H9 (cell line): ENCODE data around the gene SCTR. TPM values are rescaled to one million over a fixed set of nuclear protein-coding genes. Genes with fewer than 3 reads are reported as not detected.
A peak's percentile ranks its signal among the peaks of the same experiment; 100 is the strongest.

ENCODE experiments used
- DNase-seq: peaks from one replicate; pipeline ENCODE4 v3.0.0-alpha.2; 2017
- H2AFZ ChIP-seq: one replicate; pipeline ENCODE4 v1.6.1; 2013; ENCODE audit warnings: mild to moderate bottlenecking, low read length, control low read depth, moderate library complexity
- H2AK5ac ChIP-seq: 2 replicates; pipeline ENCODE4 v1.6.1; 2013; ENCODE audit warnings: low read length, control low read depth, mixed read lengths; ENCODE audit not compliant: insufficient read length
- H2BK120ac ChIP-seq: one replicate; pipeline ENCODE4 v1.6.1; 2013; ENCODE audit warnings: low read depth, mild to moderate bottlenecking, low read length, control low read depth, inconsistent platforms; ENCODE audit not compliant: poor library complexity, severe bottlenecking
- H2BK12ac ChIP-seq: 2 replicates; pipeline ENCODE4 v1.6.1; 2013; ENCODE audit warnings: low read length, control low read depth, mixed read lengths, low read depth; ENCODE audit not compliant: insufficient read length
- H2BK15ac ChIP-seq: 2 replicates; pipeline ENCODE4 v1.6.1; 2013; ENCODE audit warnings: low read depth, low read length, control low read depth
- H2BK20ac ChIP-seq: one replicate; pipeline ENCODE4 v1.6.1; 2013; ENCODE audit warnings: low read depth, mild to moderate bottlenecking, low read length, control low read depth, inconsistent platforms; ENCODE audit not compliant: poor library complexity, severe bottlenecking
- H2BK5ac ChIP-seq: 2 replicates; pipeline ENCODE4 v1.6.1; 2013; ENCODE audit warnings: low read length, control low read depth, mixed read lengths; ENCODE audit not compliant: insufficient read length
- H3K14ac ChIP-seq: 2 replicates; pipeline ENCODE4 v1.6.1; 2013; ENCODE audit warnings: low read length, control low read depth; ENCODE audit not compliant: insufficient read depth
- H3K18ac ChIP-seq: 2 replicates; pipeline ENCODE4 v1.6.1; 2013; ENCODE audit warnings: low read depth, mild to moderate bottlenecking, mixed read lengths, low read length, control low read depth; ENCODE audit not compliant: insufficient read length
- H3K23ac ChIP-seq: 2 replicates; pipeline ENCODE4 v1.6.1; 2013; ENCODE audit warnings: low read length, control low read depth, mixed read lengths, low read depth; ENCODE audit not compliant: insufficient read length
- H3K23me2 ChIP-seq: 2 replicates; pipeline ENCODE4 v1.6.1; 2013; ENCODE audit warnings: low read depth, mild to moderate bottlenecking, mixed read lengths, low read length, control low read depth; ENCODE audit not compliant: insufficient read length, poor library complexity, severe bottlenecking
- H3K27ac ChIP-seq: 2 replicates; pipeline ENCODE4 v1.5.1; 2013; ENCODE audit warnings: low read length, control low read depth, mixed read lengths, low read depth; ENCODE audit not compliant: insufficient read length
- H3K27me3 ChIP-seq: 2 replicates; pipeline ENCODE4 v1.6.1; 2013; ENCODE audit warnings: low read length, control low read depth, inconsistent platforms; ENCODE audit not compliant: insufficient read depth
- H3K4ac ChIP-seq: 2 replicates; pipeline ENCODE4 v1.6.1; 2013; ENCODE audit warnings: low read depth, mild to moderate bottlenecking, control low read depth, inconsistent platforms, low read length, moderate library complexity
- H3K4me1 ChIP-seq: 2 replicates; pipeline ENCODE4 v1.6.1; 2013; ENCODE audit warnings: low read length, control low read depth, inconsistent platforms; ENCODE audit not compliant: insufficient read depth
- H3K4me2 ChIP-seq: 2 replicates; pipeline ENCODE4 v1.6.1; 2013; ENCODE audit warnings: low read length, control low read depth, mixed read lengths; ENCODE audit not compliant: insufficient read length, insufficient read depth
- H3K56ac ChIP-seq: 2 replicates; pipeline ENCODE4 v1.6.1; 2013; ENCODE audit warnings: low read depth, mild to moderate bottlenecking, mixed read lengths, low read length, control low read depth; ENCODE audit not compliant: insufficient read length
- H3K79me1 ChIP-seq: 2 replicates; pipeline ENCODE4 v1.6.1; 2013; ENCODE audit warnings: low read depth, mild to moderate bottlenecking, moderate library complexity, low read length, control low read depth, inconsistent platforms; ENCODE audit not compliant: insufficient read depth, poor library complexity, severe bottlenecking
- H3K79me2 ChIP-seq: 2 replicates; pipeline ENCODE4 v1.6.1; 2013; ENCODE audit warnings: low read length, control low read depth, inconsistent platforms; ENCODE audit not compliant: insufficient read depth
- H3K9ac ChIP-seq: 2 replicates; pipeline ENCODE4 v1.6.1; 2013; ENCODE audit warnings: low read length, control low read depth, mixed read lengths; ENCODE audit not compliant: insufficient read length; ENCODE audit errors: extremely low read depth
- H3K9me3 ChIP-seq: one replicate; pipeline ENCODE4 v1.6.1; 2013; ENCODE audit warnings: low read depth, low read length, inconsistent platforms; ENCODE audit not compliant: control insufficient read depth
- H3T11ph ChIP-seq: one replicate; pipeline ENCODE4 v1.6.1; 2013; ENCODE audit warnings: mild to moderate bottlenecking, low read length, control low read depth, inconsistent platforms
- H4K20me1 ChIP-seq: one replicate; pipeline ENCODE4 v1.6.1; 2013; ENCODE audit not compliant: control insufficient read depth, insufficient read length, insufficient read depth
- H4K5ac ChIP-seq: 2 replicates; pipeline ENCODE4 v1.6.1; 2013; ENCODE audit warnings: low read depth, mild to moderate bottlenecking, mixed read lengths, low read length, control low read depth; ENCODE audit not compliant: insufficient read length
- H4K8ac ChIP-seq: replicated peaks from 2 replicates; pipeline ENCODE4 v1.6.1; 2013; ENCODE audit warnings: low read length, control low read depth, mixed read lengths, low read depth; ENCODE audit not compliant: insufficient read length
- H4K91ac ChIP-seq: 2 replicates; pipeline ENCODE4 v1.6.1; 2013; ENCODE audit warnings: low read depth, mild to moderate bottlenecking, moderate library complexity, mixed read lengths, low read length, control low read depth; ENCODE audit not compliant: insufficient read length
- H3K27ac Mint-ChIP-seq, 3 experiments: 2 replicates in 2 of 3; 3 replicates in 1 of 3; pipeline ENCODE4 v1.8.0; 2020 to 2021; ENCODE audit warnings: mixed read lengths in 3 of 3, mild to moderate bottlenecking in 1 of 3, moderate library complexity in 1 of 3
- H3K27me3 Mint-ChIP-seq: 2 replicates; pipeline ENCODE4 v1.8.0; 2021; ENCODE audit warnings: low read depth, mild to moderate bottlenecking, moderate library complexity, mixed read lengths
- H3K36me3 Mint-ChIP-seq, 3 experiments: 2 replicates in 2 of 3; 3 replicates in 1 of 3; pipeline ENCODE4 v1.8.0; 2020 to 2021; ENCODE audit warnings: low read depth in 3 of 3, mixed read lengths in 3 of 3; ENCODE audit not compliant: insufficient read depth in 1 of 3
- H3K4me1 Mint-ChIP-seq, 2 experiments: 2 replicates each; pipeline ENCODE4 v1.8.0; 2020; ENCODE audit warnings: mixed read lengths in 2 of 2
- H3K4me3 Mint-ChIP-seq, 2 experiments: 2 replicates in 1 of 2; 3 replicates in 1 of 2; pipeline ENCODE4 v1.8.0; 2020 to 2021; ENCODE audit warnings: mild to moderate bottlenecking in 2 of 2, mixed read lengths in 2 of 2, moderate library complexity in 1 of 2
- H3K9me3 Mint-ChIP-seq, 2 experiments: 2 replicates in 1 of 2; 3 replicates in 1 of 2; pipeline ENCODE4 v1.8.0; 2020; ENCODE audit warnings: mild to moderate bottlenecking in 2 of 2, mixed read lengths in 2 of 2, moderate library complexity in 1 of 2
- CTCF ChIP-seq: fragments of 200-600 bp; sonication (generic); conservative IDR thresholded peaks from 3 replicates; pipeline ENCODE4 v1.8.0; 2021; ENCODE audit warnings: antibody characterized with exemption, mild to moderate bottlenecking
- WGBS: extraction: QIAGEN DNeasy Blood & Tissue Kit; methylation state at CpG from one replicate; pipeline ENCODE4 v1.1.7; 2013; ENCODE audit warnings: missing lambda C conversion rate, low lambda C conversion rate, mixed read lengths; ENCODE audit not compliant: insufficient read length; ENCODE audit errors: extremely low coverage; 5-methylcytosine and 5-hydroxymethylcytosine counted together
- total RNA-seq: library from RNA; stranded (reverse); gene quantifications from 2 replicates; pipeline ENCODE4 v1.2.1, GENCODE V29; 2021

SCTR gene
- total RNA-seq, 1 experiment from 2014 or later, result not detected

DNA sequence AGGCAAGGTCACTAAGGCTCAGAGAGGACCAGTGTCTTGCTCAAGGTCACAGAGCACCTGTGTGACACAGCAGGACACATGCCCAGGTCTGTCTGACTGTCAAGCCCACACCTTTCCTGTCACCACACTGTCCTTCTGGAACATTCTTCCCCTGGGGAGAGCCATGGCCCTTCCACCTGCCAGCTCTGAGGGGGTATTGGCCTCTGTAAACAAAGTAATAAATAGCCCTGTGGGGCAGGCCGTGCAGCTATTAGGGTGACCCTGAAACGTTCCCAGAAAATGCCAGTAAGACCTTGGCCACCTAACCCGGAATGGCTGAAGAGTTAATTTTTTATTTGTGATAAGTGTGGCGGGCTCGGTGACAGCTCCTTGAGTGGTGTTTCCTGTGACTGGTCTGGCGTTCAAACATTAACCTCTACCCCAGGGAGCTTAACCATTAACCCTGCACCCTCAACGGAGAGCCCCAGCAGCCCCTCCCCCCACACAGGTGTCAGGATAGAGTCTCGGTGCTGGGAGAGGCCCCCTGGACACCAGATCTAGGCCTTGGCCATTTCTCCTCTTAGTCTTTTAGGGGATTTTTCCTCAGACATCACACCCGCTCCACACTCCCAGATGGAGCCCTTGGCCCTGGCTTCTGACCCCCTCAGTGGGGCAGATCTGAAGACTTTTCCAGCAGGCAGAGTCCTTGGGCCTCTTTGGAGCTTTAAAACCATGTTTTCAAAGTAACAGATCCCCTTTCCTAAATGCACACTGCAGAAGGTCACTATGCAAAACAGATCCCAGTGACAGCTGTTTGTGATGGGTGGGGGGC lies 36.6 kb downstream of the SCTR start:
- H3K56ac ChIP-seq, result no peak overlapping the region
- no peaks in the 10 kb centered on the region for H3K9me3 ChIP-seq
- no peak overlapping the region for H3K4ac ChIP-seq
- no peaks in the 10 kb centered on the region for H3K79me1 ChIP-seq
- TF ChIP-seq CTCF, result no peak
- no peak overlapping the region for H3K9ac ChIP-seq
- peaks cover 1% of the 10 kb centered on the region for H3K27me3 Mint-ChIP-seq
- H3K4me1 ChIP-seq, result peaks cover 5% of the 10 kb centered on the region
- H4K5ac ChIP-seq, result no peak overlapping the region
- H3K27ac ChIP-seq, result no peak overlapping the region
- H3K36me3 Mint-ChIP-seq, result no peaks in the 10 kb centered on the region
- H3K23ac ChIP-seq, result no peak overlapping the region
- H3K4me1 Mint-ChIP-seq, result peaks cover 22 to 37% of the 10 kb centered on the region in 2 experiments
- H2BK5ac ChIP-seq, result no peak overlapping the region
- H3K14ac ChIP-seq, result no peak overlapping the region
- no peak overlapping the region for H4K8ac ChIP-seq
- no peak overlapping the region for H3T11ph ChIP-seq
- H3K23me2 ChIP-seq, result no peaks in the 10 kb centered on the region
- no peak overlapping the region for H2AK5ac ChIP-seq
- H3K4me3 Mint-ChIP-seq, result no peak overlapping the region; a peak in 1 of 5 replicates
- no peak for DNase-seq
- H3K9me3 Mint-ChIP-seq, result no peaks in the 10 kb centered on the region; a peak in 1 of 5 replicates
- H3K27me3 ChIP-seq, result no peaks in the 10 kb centered on the region
- no peaks in the 10 kb centered on the region for H3K79me2 ChIP-seq
- no peak overlapping the region for H2BK15ac ChIP-seq
- H3K4me2 ChIP-seq, result no peak overlapping the region
- H3K27ac Mint-ChIP-seq, result peak overlapping the region in 2 of 3 experiments; percentile 41 to 49; a peak in 3 of 7 replicates
- no peaks in the 10 kb centered on the region for H4K20me1 ChIP-seq
- H2BK12ac ChIP-seq, result no peak overlapping the region
- no CpG with 5 or more reads among the region's 9 CpGs for WGBS
- no peak overlapping the region for H3K18ac ChIP-seq
- H2BK20ac ChIP-seq, result no peak overlapping the region
- H2AFZ ChIP-seq, result no peak overlapping the region
- no peak overlapping the region for H2BK120ac ChIP-seq
- no peak overlapping the region for H4K91ac ChIP-seq
